Ishikawa (cell line): ENCODE data around the gene PDZD2.

Experiments used
- FOXM1 ChIP-seq: IDR thresholded peaks from 2 replicates; pipeline ENCODE4 v1.6.1; 2012; ENCODE audit warnings: low read depth, borderline replicate concordance
- RAD21 ChIP-seq: IDR thresholded peaks from 2 replicates; pipeline ENCODE4 v1.6.1; 2012; ENCODE audit warnings: low read depth
- YY1 ChIP-seq: IDR thresholded peaks from 2 replicates; pipeline ENCODE4 v1.6.1; 2012; ENCODE audit warnings: low read depth

GRCh38 chr5:31908396-31908795, 269.5 kb downstream of the PDZD2 start:
- no peak for TF ChIP-seq FOXM1
- no peak for TF ChIP-seq YY1
- no peak for TF ChIP-seq RAD21
